NCI-H2107 treated with DMSO at 0.1 percent for 48 hours (cell line): ENCODE data around the gene LHPP.
A peak's percentile ranks its signal among the peaks of the same experiment; 100 is the strongest.
"Not testable (repeated sequence)": the region's sequence is repeated elsewhere in the genome, so short reads cannot be mapped to it uniquely, and the experiment has no call there.

Experiments
- DNase-seq: peaks from one replicate; lab custom pipeline; 2025; ENCODE audit not compliant: unreplicated experiment; lab: John Stamatoyannopoulos, UW

Gene LHPP

DNA sequence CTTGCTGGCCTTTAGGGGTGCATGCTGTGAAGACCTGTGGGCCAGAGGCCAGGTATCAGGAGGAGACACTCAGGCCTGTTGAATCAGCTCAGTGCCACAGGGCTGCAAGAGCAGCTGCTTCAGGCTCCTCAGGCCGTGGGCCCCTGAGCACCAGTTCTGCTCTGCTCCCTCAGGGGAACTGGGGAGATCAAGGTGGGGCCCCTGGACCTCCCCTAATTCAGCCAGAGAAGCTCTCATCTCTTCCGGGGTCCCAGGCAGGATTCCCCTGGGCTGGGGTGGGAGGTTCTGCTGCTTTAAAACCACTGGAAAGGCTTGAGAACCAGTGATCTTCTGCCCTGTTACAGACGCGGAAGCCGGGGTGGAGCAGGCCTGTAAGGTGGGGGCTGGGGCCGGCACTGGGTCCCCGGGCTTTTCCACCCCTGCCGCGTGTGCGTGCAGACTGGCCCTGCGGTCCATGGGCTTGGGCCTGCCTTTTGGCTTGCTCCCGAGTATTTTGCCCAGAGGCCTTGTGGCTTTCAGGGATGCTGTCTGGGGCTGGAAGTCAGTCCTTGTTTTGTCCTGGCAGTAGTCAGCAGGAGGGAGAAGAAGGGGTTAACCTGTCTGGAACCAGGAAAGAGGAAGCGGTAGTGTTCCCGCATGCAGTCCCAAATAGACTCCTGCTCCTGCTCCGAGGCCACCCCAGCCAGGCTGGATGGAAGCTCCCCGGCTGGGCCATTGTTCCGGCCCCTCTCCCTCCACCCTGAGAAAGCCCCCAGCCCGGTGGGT lies 74.3 kb downstream of the LHPP start:
- DNase-seq: no peak

DNA sequence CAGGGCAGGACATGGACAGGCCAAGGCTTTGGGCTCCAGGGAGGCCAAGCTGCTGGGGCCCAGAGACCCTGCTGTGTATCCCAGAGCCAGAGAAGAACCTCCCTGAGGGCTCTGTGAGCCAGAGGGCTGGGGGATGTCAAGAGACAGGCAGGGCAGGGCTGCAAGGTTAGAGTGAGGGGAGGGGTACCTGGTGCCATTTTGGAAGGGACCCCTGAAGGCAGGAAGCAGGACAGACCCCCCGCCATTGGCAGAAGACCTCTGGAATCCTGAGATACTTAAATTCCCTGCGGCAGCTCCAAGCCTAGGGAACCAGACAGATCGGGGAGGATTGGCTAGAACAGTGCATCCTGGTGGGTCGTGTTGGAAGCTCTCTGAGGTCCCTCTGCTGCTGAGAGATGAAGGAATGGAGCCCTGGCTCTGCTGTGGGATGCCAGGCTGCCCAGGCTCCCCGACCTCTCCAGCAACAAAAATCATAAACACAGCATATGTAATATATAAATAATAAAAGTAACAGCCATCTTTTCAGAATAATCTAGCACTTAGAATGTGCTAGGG lies 75.0 kb downstream of the LHPP start:
- no peak for DNase-seq

DNA sequence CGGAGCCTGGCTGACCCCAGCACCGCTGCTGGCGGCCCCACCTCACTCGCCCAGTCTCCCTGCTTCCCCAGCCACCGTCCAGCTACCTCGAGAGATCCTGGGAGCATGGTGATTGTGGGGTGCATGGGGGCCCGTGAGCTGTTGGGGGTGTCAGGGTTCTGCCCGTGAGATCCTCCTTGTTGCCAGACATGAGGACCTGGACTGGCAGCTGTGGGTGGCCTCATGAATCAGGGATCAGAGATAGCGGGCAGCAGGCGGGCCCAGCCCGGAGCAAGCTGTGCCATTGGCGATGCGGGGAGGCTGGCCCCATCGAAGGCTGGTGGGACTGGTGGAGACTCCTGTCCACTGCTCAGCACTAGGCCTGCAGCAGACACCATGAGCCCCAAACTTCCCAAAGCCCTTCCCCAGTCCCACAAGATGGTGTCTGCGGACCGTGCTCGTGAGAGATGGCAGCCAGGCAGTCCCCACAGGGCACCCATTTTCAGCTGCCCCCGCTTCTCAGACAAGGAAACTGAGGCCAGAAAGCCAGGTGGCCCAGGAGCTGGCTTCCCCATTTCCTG lies 75.6 kb downstream of the LHPP start:
- DNase-seq: no peak

DNA sequence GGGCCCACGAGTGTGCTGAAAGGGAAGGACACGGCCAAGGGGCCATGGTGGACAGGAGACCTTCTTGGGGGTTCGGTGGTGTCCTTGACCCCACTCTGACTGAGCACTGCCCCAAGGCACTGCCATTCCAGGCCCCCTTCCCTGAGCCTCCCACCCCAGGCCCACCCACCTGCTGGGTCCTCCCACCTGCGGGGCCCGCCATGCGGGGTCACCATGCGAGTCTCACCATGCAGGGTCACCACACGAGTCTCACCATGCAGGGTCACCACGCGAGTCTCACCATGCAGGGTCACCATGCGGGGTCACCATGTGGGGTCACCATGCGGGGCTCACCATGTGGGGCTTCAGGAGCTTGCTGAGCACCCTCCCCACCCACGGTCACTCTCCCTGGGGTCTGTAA lies 76.3 kb downstream of the LHPP start:
- DNase-seq: no peak

DNA sequence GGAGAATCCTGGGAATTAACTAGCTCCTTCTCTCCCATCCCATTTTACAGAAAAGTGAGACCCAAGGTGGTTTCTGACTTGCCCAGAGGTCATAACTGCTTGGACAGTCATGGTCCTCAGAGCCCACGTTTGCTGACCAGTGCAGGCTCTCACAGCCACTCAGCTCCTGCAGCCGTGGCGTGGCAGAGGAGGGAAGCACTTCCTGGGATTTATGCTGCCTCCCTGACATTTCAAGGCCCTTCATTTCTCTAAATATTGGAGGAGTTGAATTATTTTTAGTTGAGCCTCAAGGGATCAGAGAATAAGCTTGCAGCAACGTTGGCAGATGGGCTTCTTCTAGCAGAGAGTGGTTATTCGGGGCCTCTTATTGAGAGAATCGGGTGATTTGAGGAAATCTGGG lies 77.1 kb downstream of the LHPP start:
- no peak for DNase-seq

DNA sequence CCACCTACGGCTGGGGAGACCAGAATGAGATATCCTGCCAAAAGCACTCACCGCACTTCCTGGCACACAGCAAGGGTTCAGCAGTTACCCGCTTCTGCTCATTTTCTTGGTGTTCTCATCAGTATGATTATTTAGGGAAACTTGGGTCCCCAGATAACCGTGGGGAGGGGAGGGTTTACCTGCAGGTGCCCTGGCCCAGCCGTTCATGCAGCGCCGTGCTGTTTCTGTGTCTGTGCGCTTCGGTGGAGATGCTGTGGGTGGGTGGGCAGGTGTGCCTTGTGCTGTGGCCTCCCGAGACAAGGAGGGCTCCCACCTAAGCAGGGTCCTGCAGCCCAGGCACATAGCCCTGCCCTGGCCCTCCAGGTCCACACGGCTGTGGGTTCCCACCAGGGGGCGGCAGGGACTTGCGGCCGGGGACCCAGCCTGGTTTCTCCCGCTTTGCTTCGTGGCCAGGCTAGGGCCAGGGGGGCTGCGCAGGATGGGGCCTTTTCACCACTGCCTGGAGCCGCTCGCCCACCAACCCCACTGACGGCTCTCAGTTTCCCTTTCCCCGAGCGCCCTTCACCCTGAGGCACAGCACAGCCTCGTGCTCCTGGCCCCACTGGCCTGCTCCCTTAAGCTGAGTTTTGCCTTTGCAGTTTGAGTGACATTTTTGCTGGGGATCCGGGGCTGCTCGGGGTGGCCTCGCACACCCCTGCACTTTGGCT lies 78.5 kb downstream of the LHPP start:
- no peak for DNase-seq

DNA sequence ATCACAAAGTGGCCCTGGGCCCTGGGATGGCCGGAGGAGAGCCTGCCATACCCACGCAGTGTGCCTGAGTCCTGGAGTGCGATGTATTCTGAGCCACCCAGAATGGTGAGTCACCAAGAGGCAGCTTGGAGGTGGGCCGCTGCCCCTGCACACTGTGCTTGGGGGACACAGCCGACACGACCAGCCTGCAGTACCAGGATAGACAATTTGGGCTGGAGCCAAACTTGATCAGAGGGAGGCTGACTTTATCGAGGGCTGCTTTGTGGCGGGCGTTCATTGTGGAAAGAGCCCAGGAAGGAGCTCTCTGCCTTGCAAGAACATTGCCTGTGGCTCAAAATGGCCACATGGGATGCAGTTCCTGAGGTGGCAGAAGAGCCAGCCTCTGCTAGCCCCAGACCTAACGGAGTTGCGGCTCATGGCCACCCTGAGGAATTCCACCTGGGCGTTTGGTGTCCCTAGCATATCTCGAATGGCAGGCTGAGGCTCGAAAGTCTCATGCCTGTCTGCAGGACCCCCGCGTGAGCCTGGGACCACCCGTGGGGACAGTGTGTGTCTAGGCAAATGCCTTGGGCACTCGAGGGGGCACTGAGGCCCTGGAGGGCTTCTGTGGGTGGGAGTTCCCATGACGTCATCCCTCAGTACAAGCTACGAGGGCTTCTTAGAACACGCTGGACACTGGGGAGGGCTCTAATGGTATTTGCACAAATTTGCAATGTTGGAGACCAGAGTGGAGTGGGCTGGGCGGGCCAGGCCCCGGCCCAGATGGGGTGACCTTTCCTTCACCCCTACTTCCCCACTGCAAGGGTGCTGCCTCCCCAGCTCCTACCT lies 79.7 kb downstream of the LHPP start:
- no peak for DNase-seq

DNA sequence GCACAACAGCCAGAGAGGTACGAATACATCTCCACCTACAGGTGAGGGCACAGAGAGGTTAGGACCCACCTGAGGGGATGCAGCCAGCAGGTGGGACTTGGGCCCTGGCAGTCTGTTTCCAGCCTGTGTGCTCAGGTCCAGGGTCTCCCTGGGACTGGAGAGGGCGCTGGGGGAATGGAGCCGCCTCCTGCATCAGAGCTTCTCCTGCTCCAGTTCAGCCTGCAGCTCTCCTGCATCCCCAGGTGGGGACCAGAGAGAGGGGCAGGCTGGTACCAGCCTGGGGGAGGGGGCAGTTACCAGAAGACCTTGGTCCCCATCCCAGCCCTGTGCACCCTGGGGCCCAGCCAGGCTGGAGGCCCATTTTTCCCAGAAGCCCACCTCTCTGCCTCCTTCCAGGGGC lies 80.7 kb downstream of the LHPP start:
- no peak for DNase-seq

DNA sequence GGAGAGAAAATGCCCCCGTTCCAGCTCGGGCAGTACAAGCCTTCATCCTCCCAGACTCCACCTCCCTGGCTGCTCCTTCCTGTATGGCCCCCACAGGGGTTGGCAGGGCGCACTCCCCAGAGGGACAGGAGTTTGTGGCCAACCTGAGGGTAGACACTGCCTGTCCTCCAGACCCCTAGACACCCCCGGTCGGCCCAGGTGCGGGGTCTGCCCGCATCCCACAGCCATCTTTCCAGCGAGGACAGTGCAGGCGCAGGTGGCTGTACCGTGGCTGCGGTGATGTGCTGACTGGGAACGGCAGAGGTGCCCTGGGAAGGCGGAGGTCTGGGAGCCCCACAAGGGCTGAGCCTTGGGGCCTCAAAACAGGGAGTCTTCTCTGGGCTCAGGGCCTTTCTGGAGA lies 81.5 kb downstream of the LHPP start:
- no peak for DNase-seq

DNA sequence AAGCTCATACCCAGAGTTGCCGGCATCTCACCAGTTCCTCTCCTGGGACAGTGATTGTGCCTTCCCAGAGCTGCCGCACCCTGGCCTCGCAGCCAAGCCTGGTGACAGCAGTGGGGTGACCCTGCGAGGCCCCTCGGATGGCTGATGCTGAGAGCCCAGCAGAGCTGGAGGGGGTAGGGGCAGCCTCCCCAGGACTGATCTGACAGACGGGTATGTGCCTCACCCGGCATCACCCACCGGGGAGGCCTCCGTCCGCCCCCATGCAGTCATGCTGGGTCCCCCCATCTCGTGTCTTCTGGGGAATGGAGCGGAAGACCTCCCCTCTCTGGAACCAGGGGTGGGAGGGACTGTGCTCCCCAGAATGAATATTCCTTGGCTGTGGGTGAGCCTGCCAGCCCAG lies 82.3 kb downstream of the LHPP start:
- no peak for DNase-seq

DNA sequence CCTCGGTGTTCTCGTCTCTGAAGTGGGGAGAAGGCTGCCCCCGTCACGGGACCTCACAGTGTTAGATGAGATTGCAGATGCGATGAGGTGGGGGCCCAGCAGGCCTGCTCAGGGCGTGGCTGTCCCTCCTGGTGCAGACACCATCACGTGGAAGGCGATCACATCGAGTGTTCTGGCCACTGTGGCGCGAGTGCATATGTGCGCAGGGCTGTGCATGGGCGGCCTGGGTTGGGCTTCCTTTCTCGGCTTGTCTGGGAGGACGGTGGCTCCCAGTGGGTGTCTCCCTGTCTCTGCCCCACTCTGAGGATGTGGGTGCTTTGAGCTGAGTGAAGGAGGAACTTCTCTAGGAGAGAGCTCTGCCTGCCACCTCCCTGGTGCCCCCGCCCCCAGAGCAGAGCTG lies 83.1 kb downstream of the LHPP start:
- no peak for DNase-seq

DNA sequence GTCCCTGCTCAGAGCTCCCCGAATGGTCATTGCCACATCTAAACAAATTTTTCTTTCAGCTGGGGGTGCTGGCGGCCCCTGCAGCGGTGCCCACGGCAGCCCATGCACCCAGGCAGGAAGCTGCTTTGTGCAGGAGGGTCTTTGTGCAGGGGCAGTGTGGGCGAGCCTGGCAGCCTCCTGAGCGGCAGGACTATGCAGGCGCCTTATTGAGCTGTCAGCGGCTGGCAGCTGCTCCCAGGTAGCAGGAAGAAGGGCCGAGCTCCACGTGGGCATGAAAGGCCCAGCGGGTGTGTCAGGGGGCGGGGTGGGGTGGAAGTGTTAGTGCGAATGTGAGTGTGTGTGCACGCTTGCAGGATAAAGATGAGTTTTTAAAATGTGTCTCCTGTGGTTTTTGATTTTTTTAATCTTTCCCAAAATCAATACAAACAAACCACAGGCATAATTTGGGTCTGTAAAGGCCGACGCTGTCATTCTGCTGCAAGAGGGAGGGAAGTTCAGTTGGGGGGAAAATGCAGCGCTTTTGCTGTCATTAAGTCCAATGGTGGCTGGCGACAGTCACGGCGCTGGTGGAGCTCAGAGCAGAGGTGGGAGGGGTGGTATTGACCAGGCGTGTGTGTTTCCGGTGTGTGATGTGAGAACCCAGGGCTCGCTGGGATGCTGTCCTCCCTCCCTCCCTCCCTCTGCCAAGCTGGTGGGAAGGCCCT lies 83.9 kb downstream of the LHPP start:
- peak; percentile 53 for DNase-seq

DNA sequence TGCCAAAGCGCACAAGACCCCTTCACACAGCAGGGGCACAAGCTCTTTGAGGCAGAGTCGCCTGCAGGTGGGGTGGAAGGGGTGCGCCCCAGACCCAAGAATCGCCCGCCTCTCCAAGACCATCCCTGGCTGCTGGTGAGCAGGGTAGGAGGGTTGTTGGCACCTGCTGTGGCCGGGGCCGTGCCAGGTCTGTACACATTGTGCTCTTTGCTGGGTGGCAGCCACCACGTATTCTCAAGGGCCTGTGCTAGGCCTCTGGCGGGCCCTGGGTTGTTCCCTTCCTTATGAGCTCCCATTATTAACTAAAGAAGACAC lies 84.4 kb downstream of the LHPP start:
- peak; percentile 39 for DNase-seq

DNA sequence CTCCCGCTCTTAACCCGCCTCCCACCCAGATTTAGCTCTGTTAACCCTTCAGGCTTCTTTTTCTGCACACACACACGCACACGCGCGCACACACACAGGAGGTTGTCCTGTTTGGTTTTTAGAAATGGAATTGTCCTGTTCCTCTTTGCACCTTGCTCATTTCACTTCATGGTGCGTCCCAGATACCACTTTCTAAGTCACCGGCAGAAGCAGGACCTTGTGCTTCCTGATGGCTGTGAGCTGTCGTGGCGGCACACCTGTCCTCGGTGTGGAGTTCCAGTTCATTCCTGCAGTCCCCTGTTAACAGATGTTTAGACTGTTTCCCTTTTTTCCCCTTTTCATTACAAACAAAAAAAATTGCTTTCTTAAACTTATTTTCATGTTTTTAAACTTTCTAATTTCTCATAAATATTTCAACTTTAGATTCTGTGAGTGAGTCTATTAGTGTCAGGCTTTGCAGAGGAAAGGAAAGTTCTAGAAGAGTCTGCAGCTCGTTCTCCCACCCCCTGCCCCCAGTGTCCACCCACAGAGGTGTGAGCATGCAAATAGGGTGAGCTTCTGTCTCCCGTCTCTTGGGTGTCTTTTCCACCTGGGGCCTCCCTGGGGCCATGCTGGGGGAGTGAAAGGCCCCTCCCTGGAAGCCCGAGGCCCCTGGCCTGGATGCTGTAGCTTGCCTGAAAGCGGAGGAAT lies 85.5 kb downstream of the LHPP start:
- no peak for DNase-seq

DNA sequence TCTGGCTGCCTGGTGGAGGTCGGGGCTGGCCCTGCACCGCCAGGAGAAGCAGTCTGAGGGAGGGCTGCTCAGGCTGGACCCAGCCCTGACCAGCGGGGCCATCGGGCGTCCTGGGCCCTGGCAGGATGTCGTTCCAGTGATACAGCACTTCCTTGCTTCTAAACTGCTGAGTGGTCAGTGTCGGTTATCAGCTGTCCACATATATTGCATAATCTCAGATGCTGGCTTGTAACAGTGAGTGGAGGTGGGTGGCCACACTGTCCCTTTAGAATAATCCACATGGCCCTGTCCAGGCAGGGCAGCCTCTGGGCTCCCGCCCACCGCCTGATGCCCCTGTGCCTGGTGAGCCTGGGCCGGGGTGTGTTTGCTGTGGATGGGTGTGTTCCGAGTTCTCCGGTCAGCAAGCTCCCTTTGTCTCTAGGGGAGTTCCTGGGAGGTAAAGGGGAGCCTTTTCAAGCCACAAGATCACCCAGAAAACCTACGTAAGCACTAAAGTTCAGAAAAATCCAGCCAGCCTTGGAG lies 86.1 kb downstream of the LHPP start:
- no peak for DNase-seq

DNA sequence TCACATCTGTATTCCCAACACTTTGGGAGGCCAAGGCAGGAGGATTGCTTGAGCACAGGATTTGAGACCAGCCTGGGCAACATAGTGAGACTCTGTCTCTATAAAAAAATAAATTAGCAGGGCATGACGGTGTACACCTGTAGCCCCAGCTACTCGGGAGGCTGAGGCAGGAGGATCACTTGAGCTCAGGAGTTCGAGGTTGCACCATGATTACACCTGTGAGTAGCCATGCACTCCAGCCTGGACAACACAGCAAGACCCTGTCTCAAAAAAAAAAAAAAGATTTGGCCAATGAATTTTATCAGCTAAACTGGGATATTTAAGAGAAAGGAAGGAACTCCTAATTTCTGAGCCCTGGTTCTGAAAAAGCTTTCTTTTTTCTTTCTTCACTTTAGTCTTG lies 87.5 kb downstream of the LHPP start:
- DNase-seq: not testable (repeated sequence)

DNA sequence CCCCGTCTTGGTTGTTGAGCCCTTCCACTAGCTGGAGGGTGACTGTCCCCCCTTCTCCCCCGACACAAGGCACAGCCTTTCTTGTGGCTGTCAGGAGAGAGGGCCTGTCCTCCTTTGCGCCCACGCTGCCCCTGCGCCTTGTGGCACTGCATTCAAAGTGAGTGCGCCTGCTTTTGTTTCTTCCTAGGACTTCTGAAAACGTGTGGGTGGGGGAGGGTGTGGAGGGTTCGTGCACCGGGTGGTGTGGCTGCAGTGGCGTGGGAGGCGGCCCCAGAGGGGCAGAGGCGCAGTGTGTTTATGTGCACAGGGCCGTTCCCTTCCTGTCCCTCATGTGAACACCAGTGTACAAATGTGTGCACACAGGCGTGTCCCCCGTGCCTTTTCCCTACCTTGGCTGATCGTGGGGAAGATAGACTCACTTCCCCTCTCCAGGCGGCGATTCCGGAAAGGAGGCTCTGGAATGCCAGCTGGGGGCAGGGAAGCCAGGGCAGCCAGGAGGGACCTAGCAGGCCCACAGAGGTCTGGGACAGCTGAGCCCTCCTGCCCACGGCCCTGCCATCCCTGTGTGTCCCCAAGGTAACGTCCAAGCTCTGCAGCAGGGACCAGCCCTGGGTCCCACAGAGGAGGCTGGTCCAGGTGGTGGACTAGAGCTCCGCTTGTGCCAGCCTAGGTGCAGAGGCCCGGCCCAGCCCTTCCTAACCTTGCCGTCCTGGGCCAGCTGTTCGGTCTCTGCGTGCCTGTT lies 88.8 kb downstream of the LHPP start:
- DNase-seq: no peak

DNA sequence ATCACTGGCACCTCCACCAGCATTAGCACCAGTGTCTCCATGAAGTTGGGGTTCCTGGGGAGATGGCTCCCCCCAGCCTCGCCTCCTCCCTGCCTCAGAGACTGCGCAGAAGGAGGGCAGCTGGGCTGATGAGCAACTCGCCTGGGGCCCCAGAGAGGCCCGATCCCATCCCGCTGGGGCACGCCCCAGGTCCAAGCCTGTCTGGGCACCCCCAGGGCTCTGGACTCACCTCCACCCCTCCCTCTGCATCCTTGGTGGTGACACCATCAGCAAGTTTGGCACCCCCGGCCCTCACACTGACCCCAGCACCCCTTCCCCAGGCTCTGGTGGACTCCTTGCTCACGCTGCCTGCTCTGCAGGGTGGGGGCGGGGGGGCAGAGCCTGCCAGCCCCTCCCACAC lies 89.5 kb downstream of the LHPP start:
- DNase-seq: no peak

DNA sequence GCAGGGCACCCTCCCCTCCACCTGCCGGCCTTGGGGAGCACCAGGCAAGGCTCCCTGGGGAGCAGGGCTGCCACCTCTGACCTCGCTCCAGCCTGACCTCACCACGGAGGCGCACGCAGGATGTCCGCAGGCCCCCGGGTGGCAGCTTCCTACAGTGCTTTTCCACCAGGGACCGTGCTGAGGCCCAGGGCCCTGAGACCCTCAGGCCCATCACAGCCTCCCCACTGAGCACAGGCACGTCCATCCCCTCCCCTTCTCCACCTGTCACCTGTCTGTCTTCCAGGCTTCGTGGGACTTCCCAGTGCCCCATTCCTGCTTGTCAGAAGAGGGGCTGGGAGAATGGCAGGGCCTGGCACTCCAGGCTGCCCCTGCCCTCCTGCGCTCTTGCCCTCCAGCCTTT lies 90.1 kb downstream of the LHPP start:
- DNase-seq: no peak
